Prostate gland (tissue), 2 donors: ENCODE results near the gene CMSS1.

Experiments used
- POLR2A ChIP-seq: fragments of 450-650 bp; IDR thresholded peaks from one replicate; pipeline ENCODE4 v1.6.1; 2016; ENCODE audit warnings: antibody characterized with exemption, mild to moderate bottlenecking
- POLR2AphosphoS5 ChIP-seq: sonication (generic); formaldehyde crosslinking; IDR thresholded peaks from one replicate; pipeline ENCODE4 v1.6.1; 2017; ENCODE audit warnings: antibody characterized with exemption
- TF ChIP-seq, protein P1 (sequence below), 4 experiments: fragments of 200-600 bp in 2 of 4; fragments of 450-650 bp in 2 of 4; sonication (generic) in 2 of 4; IDR thresholded peaks; 1 replicate in 3 of 4; 2 replicates in 1 of 4; pipeline ENCODE4 v1.5.1; 2016 to 2019; ENCODE audit warnings: antibody characterized with exemption in 4 of 4, mild to moderate bottlenecking in 2 of 4, moderate library complexity in 2 of 4

DNA sequence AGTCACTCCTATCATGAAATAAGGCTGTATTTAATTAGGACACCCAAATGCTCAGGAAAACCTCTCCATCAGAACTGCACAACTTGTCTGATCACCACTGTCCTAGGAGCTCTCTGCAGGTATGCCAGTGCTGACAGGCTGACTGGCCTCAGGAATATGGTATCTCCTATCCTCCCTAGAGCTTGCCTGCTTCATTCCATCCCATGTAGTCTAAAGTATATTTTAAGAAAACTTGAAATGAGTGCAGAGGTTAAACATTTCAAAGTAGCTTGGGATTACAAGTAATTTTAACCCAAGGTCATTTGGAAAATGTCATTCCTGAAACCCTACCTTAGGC, 273.0 kb downstream of the CMSS1 start:
- TF ChIP-seq, protein P1, sequence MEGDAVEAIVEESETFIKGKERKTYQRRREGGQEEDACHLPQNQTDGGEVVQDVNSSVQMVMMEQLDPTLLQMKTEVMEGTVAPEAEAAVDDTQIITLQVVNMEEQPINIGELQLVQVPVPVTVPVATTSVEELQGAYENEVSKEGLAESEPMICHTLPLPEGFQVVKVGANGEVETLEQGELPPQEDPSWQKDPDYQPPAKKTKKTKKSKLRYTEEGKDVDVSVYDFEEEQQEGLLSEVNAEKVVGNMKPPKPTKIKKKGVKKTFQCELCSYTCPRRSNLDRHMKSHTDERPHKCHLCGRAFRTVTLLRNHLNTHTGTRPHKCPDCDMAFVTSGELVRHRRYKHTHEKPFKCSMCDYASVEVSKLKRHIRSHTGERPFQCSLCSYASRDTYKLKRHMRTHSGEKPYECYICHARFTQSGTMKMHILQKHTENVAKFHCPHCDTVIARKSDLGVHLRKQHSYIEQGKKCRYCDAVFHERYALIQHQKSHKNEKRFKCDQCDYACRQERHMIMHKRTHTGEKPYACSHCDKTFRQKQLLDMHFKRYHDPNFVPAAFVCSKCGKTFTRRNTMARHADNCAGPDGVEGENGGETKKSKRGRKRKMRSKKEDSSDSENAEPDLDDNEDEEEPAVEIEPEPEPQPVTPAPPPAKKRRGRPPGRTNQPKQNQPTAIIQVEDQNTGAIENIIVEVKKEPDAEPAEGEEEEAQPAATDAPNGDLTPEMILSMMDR (IDR thresholded peaks at IDR 0.05) = no peak
- TF ChIP-seq POLR2A (no peak), POLR2AphosphoS5 (no peak)
